Peyer's patch (tissue), 4 donors: ENCODE measurements around the gene DNAJC17. TPM values are rescaled to one million over a fixed set of nuclear protein-coding genes. Genes with fewer than 3 reads are reported as not detected.

ENCODE experiments used
- DNase-seq, 3 donors: peaks; one replicate each; pipeline ENCODE4 v3.0.0-alpha.2; 2017 to 2019
- H3K27ac ChIP-seq, 4 donors: fragments of 200-600 bp; sonication (generic); one replicate each; pipeline ENCODE4 v1.5.1; 2016 to 2019
- H3K27me3 ChIP-seq, 2 donors: fragments of 200-600 bp; sonication (generic); one replicate each; pipeline ENCODE4 v1.5.1; 2019
- H3K36me3 ChIP-seq, 3 donors: fragments of 200-600 bp; sonication (generic); one replicate each; pipeline ENCODE4 v1.5.1; 2016 to 2019
- H3K4me1 ChIP-seq, 4 donors: fragments of 200-600 bp; sonication (generic); one replicate each; pipeline ENCODE4 v1.5.1; 2016 to 2019
- H3K4me3 ChIP-seq, 4 donors: fragments of 200-600 bp; sonication (generic); 1 replicate in 3 of 4; 2 replicates in 1 of 4; pipeline ENCODE4 v1.5.1; 2016 to 2019; ENCODE audit warnings: mild to moderate bottlenecking in 1 of 4
- H3K9me3 ChIP-seq, 4 donors: fragments of 200-600 bp; sonication (generic); one replicate each; pipeline ENCODE4 v1.5.1; 2016 to 2019; ENCODE audit warnings: mild to moderate bottlenecking in 1 of 4
- CTCF ChIP-seq, 6 experiments: fragments of 450-650 bp in 4 of 6; fragments of 200-600 bp in 2 of 6; sonication (generic) in 1 of 6; IDR thresholded peaks; one replicate each; pipeline ENCODE4 v1.5.1; 2017 to 2019; ENCODE audit warnings: antibody characterized with exemption in 6 of 6, mild to moderate bottlenecking in 3 of 6, moderate library complexity in 1 of 6
- POLR2A ChIP-seq, 2 donors: fragments of 450-650 bp; IDR thresholded peaks; one replicate each; pipeline ENCODE4 v1.5.1; 2017; ENCODE audit warnings: antibody characterized with exemption in 2 of 2, mild to moderate bottlenecking in 2 of 2, moderate library complexity in 2 of 2
- total RNA-seq, 4 donors: library from RNA; depleted of rRNA; stranded (reverse); fragments of >200 nt; gene quantifications; one replicate each; pipeline ENCODE4 v1.1.0, GENCODE V29; 2016

Gene DNAJC17
- total RNA-seq, 4 donors from 2014 or later, result 26.9 to 37.1 (median 32.9) TPM

GRCh38 chr15:40754883-40755811 lies 52.1 kb downstream of the DNAJC17 start, which contains the start of gene RMDN3:
Gene RMDN3 (minus strand): TSS chr15:40755254. CDS start chr15:40754783, 471 bp downstream.
- Histone ChIP-seq H3K36me3 (peaks cover 0 to 19% (median 0%) of the 10 kb centered on the region in 3 donors), H3K27ac (peak within 1 kb of the TSS; percentile 82 to 89 (median 85)), H3K27me3 (no peaks in the 10 kb centered on the region), H3K9me3 (no peaks in the 10 kb centered on the region), H3K4me1 (peaks cover 0 to 29% (median 0%) of the 10 kb centered on the region in 4 donors), H3K4me3 (peak within 1 kb of the TSS; percentile 73 to 98 (median 94))
- TF ChIP-seq POLR2A (IDR thresholded peaks at IDR 0.05) (peak; percentile 61 to 69), CTCF (IDR thresholded peaks at IDR 0.05) (peak in 2 of 6 experiments; percentile 16 to 30)
- peak; percentile 94 to 97 (median 96) for DNase-seq

GRCh38 chr15:40754574-40754882 lies 52.7 kb downstream of the DNAJC17 start:
- DNase-seq, result peak; percentile 27 to 72 (median 67)
- H3K9me3 ChIP-seq, result no peaks in the 10 kb centered on the region
- peaks cover 0 to 19% (median 0%) of the 10 kb centered on the region in 3 donors for H3K36me3 ChIP-seq
- TF ChIP-seq POLR2A (IDR thresholded peaks at IDR 0.05), result no peak
- no peak for TF ChIP-seq CTCF (IDR thresholded peaks at IDR 0.05)
- peak overlapping the region; percentile 73 to 98 (median 94) for H3K4me3 ChIP-seq
- H3K4me1 ChIP-seq, result peaks cover 0 to 29% (median 0%) of the 10 kb centered on the region in 4 donors
- no peaks in the 10 kb centered on the region for H3K27me3 ChIP-seq
- H3K27ac ChIP-seq, result peak overlapping the region; percentile 82 to 89 (median 85)

GRCh38 chr15:40751745-40752144 lies 55.5 kb downstream of the DNAJC17 start:
- TF ChIP-seq CTCF (IDR thresholded peaks at IDR 0.05) (no peak), POLR2A (IDR thresholded peaks at IDR 0.05) (no peak)
- no peak for DNase-seq
- Histone ChIP-seq H3K4me3 (no peak overlapping the region), H3K9me3 (no peaks in the 10 kb centered on the region), H3K36me3 (peaks cover 0 to 28% (median 0%) of the 10 kb centered on the region in 3 donors), H3K27me3 (no peaks in the 10 kb centered on the region), H3K27ac (no peak overlapping the region), H3K4me1 (peaks cover 0 to 46% (median 2%) of the 10 kb centered on the region in 4 donors)

- H3K36me3 ChIP-seq, result peaks cover 0 to 33% (median 0%) of the 10 kb centered on the region in 3 donors
- peak overlapping the region in 1 of 4 donors; percentile 25 for H3K27ac ChIP-seq
- no peaks in the 10 kb centered on the region for H3K27me3 ChIP-seq
- TF ChIP-seq POLR2A (IDR thresholded peaks at IDR 0.05) (no peak), CTCF (IDR thresholded peaks at IDR 0.05) (no peak)
- no peaks in the 10 kb centered on the region for H3K9me3 ChIP-seq
- no peak overlapping the region for H3K4me3 ChIP-seq
- peaks cover 0 to 50% (median 2%) of the 10 kb centered on the region in 4 donors for H3K4me1 ChIP-seq
- no peak for DNase-seq
Measured at GRCh38 chr15:40750885-40751284, 56.4 kb downstream of the DNAJC17 start.

GRCh38 chr15:40749151-40749630 lies 58.1 kb downstream of the DNAJC17 start:
- Histone ChIP-seq H3K4me1 (peaks cover 0 to 55% (median 2%) of the 10 kb centered on the region in 4 donors), H3K27ac (no peak overlapping the region), H3K36me3 (peaks cover 0 to 50% (median 0%) of the 10 kb centered on the region in 3 donors), H3K27me3 (no peaks in the 10 kb centered on the region), H3K4me3 (no peak overlapping the region), H3K9me3 (no peaks in the 10 kb centered on the region)
- no peak for DNase-seq
- no peak for TF ChIP-seq CTCF (IDR thresholded peaks at IDR 0.05)
- TF ChIP-seq POLR2A (IDR thresholded peaks at IDR 0.05), result no peak
